Activated CD4-positive, alpha-beta T cell treated with anti-CD3 and anti-CD28 coated beads for 4 hours (primary cell): Measurements from ENCODE around the gene CREG1.

Source experiments
- DNase-seq, 2 donors: peaks; one replicate each; pipeline ENCODE4 v3.0.0-alpha.2; 2020

Gene CREG1

GRCh38 chr1:167502719-167503462 is 50.7 kb downstream of the CREG1 start:
- no peak for DNase-seq

- DNase-seq = no peak
Observed at GRCh38 chr1:167502192-167502551, 51.4 kb downstream of the CREG1 start.

- peak; percentile 40 to 42 for DNase-seq
Observed at GRCh38 chr1:167501515-167502191, 51.9 kb downstream of the CREG1 start.

- peak; percentile 11 to 40 for DNase-seq
Observed at GRCh38 chr1:167500283-167500860, 53.2 kb downstream of the CREG1 start.

GRCh38 chr1:167499664-167500101 is 53.9 kb downstream of the CREG1 start:
- peak in 1 of 2 donors; percentile 22 for DNase-seq

- DNase-seq = no peak
Observed at GRCh38 chr1:167499106-167499505, 54.5 kb downstream of the CREG1 start.

GRCh38 chr1:167496797-167497619 is 56.6 kb downstream of the CREG1 start:
- DNase-seq = no peak

GRCh38 chr1:167493372-167493771 is 60.2 kb downstream of the CREG1 start:
- DNase-seq = no peak

- DNase-seq = peak in 1 of 2 donors; percentile 46
Observed at GRCh38 chr1:167492481-167492910, 61.1 kb downstream of the CREG1 start.

GRCh38 chr1:167491586-167492461 is 61.7 kb downstream of the CREG1 start:
- DNase-seq = no peak
